HG03103 (cell line): ENCODE data around the gene DYNC1I2.
"Not testable (repeated sequence)": the region's sequence is repeated elsewhere in the genome, so short reads cannot be mapped to it uniquely, and the experiment has no call there.

ENCODE experiments used
- ATAC-seq: cut with Tn5 transposase; IDR thresholded peaks from one replicate; pipeline ENCODE4 v1.9.1; 2021; ENCODE audit warnings: low read depth; ENCODE audit not compliant: unreplicated experiment

DYNC1I2 gene

GRCh38 chr2:171771463-171771862 is 84.2 kb downstream of the DYNC1I2 start:
- no peak for ATAC-seq

GRCh38 chr2:171772373-171772772 is 85.1 kb downstream of the DYNC1I2 start:
- ATAC-seq = no peak

- ATAC-seq = not testable (repeated sequence)
These were observed 87.3 kb downstream of the DYNC1I2 start for GRCh38 chr2:171774581-171774980.

GRCh38 chr2:171778515-171778914 is 91.2 kb downstream of the DYNC1I2 start:
- ATAC-seq = no peak

GRCh38 chr2:171785450-171785849 is 98.2 kb downstream of the DYNC1I2 start:
- ATAC-seq = no peak

- no peak for ATAC-seq
These were observed 100.2 kb downstream of the DYNC1I2 start for GRCh38 chr2:171787333-171788072.

- ATAC-seq = no peak
These were observed 101.2 kb downstream of the DYNC1I2 start for GRCh38 chr2:171788316-171788993.

GRCh38 chr2:171789956-171790355 is 102.7 kb downstream of the DYNC1I2 start:
- no peak for ATAC-seq

GRCh38 chr2:171791361-171791760 is 104.1 kb downstream of the DYNC1I2 start:
- no peak for ATAC-seq

- ATAC-seq = no peak
These were observed 104.9 kb downstream of the DYNC1I2 start for GRCh38 chr2:171792157-171792556.

- ATAC-seq = no peak
These were observed 105.8 kb downstream of the DYNC1I2 start for GRCh38 chr2:171792886-171793580.

GRCh38 chr2:171793691-171794678 is 106.7 kb downstream of the DYNC1I2 start:
- no peak for ATAC-seq

GRCh38 chr2:171794918-171795317 is 107.6 kb downstream of the DYNC1I2 start:
- ATAC-seq = no peak
